SH-SY5Y (cell line): Measurements from ENCODE around the gene OR11H6.

Source experiments
- GATA2 ChIP-seq: IDR thresholded peaks from 2 replicates; pipeline ENCODE4 v1.6.1; 2011; ENCODE audit warnings: mild to moderate bottlenecking, low read depth, low read length
- GATA3 ChIP-seq: IDR thresholded peaks from 2 replicates; pipeline ENCODE4 v1.6.1; 2011; ENCODE audit warnings: low read depth, mild to moderate bottlenecking, low read length, moderate library complexity

DNA sequence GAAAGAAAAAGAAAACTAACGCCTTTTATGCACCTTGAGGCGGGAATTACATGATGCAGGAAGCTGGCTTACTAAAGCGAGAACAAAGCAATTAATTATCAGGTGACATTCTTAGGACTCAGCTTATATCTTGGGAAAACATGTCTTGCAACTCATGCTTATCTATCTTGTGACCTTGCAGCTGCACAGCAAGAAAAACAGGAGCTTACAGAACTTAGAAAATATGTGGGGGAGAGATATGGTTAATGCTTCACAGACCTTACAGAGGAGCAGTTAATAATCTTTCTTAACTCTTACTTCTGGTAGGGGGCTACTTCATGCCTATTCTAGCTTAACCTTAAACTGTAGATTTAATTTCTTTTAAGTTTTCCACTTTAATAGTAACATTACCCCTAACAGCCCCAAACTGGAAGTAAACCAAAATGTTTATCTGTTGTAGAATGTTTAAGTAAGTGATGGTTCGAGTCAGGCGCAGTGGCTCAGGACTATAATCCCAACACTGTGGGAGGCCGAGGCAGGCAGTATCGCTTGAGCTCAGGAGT is 46.0 kb upstream of the OR11H6 start:
- TF ChIP-seq GATA3 (no peak), GATA2 (no peak)
